NCI-H748 treated with DMSO at 0.1 percent for 48 hours (cell line): ENCODE data around the gene VAMP5.
A peak's percentile ranks its signal among the peaks of the same experiment; 100 is the strongest.
"Not testable (repeated sequence)": the region's sequence is repeated elsewhere in the genome, so short reads cannot be mapped to it uniquely, and the experiment has no call there.

ENCODE experiments used
- DNase-seq: peaks from one replicate; lab custom pipeline; 2025; lab: John Stamatoyannopoulos, UW

The VAMP5 gene

GRCh38 chr2:85550486-85550885 is 33.7 kb upstream of the VAMP5 start:
- no peak for DNase-seq

- DNase-seq, result peak; percentile 44
Measured at GRCh38 chr2:85551698-85552678, 32.2 kb upstream of the VAMP5 start.

- DNase-seq, result no peak
Measured at GRCh38 chr2:85553184-85553583, 31.0 kb upstream of the VAMP5 start.

- DNase-seq, result no peak
Measured at GRCh38 chr2:85554980-85555612, 29.1 kb upstream of the VAMP5 start.

DNA sequence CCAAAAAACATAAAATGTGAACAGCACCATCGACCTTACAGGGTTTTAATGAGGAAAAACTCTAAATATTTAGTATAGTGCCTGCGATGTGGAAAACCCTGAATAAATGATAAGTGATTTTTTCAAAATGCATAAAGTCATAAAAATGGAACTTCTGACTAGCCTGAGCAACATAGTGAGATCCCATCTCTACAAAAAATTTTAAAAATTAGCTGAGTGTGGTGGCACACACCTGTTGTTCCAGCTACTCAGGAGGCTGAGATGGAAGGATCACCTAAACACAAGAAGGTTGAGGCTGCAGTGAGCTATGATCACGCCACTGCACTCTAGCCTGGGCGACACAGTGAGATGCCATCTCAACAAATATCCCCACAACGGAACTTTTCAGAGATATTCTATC is 27.1 kb upstream of the VAMP5 start:
- DNase-seq, result no peak

GRCh38 chr2:85558160-85558559 is 26.1 kb upstream of the VAMP5 start:
- no peak for DNase-seq

DNA sequence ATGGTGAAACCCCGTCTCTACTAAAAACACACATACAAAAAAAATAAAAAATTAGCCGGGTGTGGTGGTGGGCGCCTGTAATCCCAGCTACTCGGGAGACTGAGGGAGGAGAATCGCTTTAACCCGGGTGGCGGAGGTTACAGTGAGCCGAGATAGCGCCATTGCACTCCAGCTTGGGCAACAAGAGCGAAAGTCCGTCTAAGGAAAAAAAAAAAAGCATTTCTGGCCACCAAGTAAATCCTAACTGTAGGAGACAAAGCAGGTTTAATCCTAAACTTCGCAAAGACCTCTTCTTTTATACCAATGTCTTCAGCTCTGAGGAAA is 23.9 kb upstream of the VAMP5 start:
- not testable (repeated sequence) for DNase-seq

- no peak for DNase-seq
Measured at GRCh38 chr2:85560812-85561279, 23.4 kb upstream of the VAMP5 start.

- peak; percentile 74 for DNase-seq
Measured at GRCh38 chr2:85561280-85562212, 22.7 kb upstream of the VAMP5 start, which contains the start of gene GGCX. Gene GGCX (minus strand): TSS chr2:85561493. CDS start chr2:85561428, 65 bp downstream.

DNA sequence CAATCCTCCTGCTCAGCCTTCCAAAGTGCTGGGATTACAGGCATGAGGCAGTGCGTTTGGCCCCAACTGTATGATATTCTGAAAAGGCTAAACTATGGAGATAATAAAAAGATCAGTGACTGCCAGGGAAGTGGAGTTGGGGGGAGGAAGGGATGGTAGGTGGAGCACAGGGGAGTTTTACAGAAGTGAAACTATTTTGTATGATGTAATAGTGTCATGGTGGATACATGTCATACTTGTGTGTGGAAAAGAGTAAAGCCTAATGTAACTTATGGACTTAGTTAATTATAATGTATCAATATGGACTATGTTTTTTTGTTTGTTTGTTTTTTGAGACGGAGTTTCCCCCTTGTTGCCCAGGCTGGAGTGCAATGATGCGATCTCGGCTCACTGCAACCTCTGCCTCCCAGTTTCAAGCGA is 20.1 kb upstream of the VAMP5 start:
- no peak for DNase-seq

DNA sequence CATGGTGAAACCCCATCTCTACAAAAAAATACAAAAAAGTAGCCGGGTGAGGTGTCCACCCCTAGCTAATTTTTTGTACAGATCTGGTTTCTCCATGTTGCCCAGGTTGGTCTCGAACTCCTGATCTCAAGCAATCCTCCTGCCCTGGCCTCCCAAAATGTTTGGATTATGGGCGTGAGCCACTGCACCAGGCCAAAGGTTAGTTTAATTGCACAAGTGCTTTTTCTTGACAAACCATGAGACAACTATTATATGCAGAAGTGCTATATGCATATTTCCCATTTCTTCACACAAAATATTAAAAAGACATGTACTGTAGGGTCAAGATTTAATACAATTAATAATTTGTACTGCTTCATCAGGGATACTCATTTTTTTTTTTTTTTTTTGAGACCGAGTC is 18.0 kb upstream of the VAMP5 start:
- DNase-seq, result no peak

DNA sequence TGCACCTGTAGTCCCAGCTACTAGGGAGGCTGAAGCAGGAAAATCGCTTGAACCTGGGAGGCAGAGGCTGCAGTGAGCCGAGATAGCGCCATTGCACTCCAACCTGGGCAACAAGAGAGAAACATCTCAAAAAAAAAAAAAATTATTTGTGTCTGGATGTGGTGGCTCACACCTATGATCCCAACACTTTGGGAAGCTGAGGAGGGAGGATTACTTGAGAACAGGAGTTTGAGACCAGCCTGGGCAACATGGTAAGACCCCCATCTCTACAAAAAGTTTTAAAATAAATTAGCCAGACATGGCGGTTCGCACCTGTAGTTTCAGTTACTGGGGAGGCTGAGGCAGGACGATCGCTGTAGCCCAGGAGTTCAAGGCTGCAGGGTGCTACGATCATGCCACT is 8.5 kb upstream of the VAMP5 start:
- no peak for DNase-seq

- DNase-seq, result no peak
Measured at GRCh38 chr2:85577063-85577385, 7.2 kb upstream of the VAMP5 start.

GRCh38 chr2:85577386-85578242 is 6.6 kb upstream of the VAMP5 start, which contains the start of gene VAMP8:
Gene VAMP8 (plus strand): TSS chr2:85577586. CDS start chr2:85577647, 61 bp downstream.
- DNase-seq, result no peak

DNA sequence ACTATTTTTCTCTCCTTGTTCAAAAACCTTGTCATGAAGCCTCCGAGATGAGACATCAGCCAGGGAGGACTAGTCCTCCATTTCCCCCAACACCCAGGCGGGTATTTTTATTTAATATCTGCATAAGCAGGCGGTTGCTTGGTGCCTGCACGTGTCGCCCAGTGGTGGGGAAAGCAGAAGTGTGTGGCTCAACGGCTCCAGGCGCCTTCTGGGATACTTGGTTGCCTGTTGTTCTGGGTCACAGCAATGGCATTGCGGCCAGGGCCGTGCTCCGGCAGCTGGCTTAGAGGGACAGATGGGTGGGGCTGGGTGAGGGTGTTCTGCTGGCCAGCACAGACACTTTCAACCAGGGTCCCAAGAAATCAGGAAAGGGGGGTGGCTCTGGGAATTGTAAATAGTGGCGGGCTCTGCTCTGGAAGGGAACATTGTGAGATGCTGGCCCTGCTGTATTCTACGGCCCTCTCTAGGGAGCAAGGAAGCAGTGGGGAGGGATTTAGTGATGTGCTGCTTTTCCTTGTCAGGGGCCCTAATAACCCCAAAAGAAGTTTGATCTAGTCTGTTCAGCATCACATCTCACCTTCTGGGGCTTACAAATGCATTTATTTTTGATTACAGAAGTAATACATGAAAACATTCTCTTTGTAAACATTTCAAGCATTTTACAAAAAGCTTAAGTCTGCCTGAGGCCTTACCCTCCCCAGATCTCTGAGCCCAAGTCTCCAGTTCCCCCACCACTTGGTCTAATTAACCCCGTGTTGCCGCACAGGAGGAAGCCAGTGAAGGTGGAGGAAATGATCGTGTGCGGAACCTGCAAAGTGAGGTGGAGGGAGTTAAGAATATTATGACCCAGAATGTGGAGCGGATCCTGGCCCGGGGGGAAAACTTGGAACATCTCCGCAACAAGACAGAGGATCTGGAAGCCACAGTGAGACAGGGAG is 5.7 kb upstream of the VAMP5 start:
- DNase-seq, result no peak

DNA sequence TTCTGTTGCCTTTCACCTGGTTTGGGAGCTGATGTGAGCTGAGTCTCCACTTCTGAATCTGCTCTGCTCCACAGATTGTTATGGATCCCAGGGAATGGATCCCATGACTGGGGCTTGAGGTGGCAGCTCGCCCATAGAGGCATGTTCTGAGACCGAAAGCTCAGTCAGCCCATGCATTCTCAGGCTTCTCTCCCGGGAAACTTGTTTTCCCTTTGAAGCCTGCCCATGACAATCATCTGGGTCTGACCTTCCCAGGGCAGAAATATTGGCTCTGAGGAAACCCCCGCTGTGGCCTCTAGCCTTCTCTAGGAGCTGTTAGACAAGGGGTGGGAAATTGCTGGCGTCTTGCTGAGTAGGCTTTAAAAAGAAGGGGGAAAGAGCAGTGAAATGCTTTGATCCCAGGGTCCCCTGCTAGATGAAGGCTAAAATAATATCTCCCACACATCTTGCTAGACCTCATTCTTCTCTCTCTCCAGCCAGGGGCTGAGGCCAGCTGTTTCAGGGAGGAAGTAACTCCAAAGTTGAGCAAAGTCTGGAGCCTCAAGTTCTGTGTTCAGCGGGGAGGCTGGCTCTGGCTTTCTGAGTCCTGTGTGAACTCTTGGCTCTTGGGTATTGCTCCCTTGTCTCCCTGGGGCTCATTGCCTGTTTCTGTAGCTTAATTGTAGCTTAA is 4.8 kb upstream of the VAMP5 start:
- no peak for DNase-seq

GRCh38 chr2:85580206-85580605 is 4.0 kb upstream of the VAMP5 start:
- no peak for DNase-seq

GRCh38 chr2:85582492-85582891 is 1.7 kb upstream of the VAMP5 start:
- DNase-seq, result no peak

GRCh38 chr2:85583667-85584353 is 421 bp upstream of the VAMP5 start:
- DNase-seq, result no peak
